GM23248 (cell line): ENCODE data around the gene KANSL2.

ENCODE experiments used
- EZH2 ChIP-seq: fragments of 200-600 bp; sonication (generic); IDR thresholded peaks from 2 replicates; pipeline ENCODE4 v1.6.1; 2018; ENCODE audit warnings: antibody characterized with exemption, mild to moderate bottlenecking; ENCODE audit not compliant: insufficient read depth, poor library complexity, severe bottlenecking
- EZH2phosphoT487 ChIP-seq: fragments of 200-600 bp; sonication (generic); IDR thresholded peaks from 2 replicates; pipeline ENCODE4 v1.6.1; 2018; ENCODE audit warnings: antibody characterized with exemption, moderate library complexity, mild to moderate bottlenecking, low read depth; ENCODE audit not compliant: insufficient read depth

DNA sequence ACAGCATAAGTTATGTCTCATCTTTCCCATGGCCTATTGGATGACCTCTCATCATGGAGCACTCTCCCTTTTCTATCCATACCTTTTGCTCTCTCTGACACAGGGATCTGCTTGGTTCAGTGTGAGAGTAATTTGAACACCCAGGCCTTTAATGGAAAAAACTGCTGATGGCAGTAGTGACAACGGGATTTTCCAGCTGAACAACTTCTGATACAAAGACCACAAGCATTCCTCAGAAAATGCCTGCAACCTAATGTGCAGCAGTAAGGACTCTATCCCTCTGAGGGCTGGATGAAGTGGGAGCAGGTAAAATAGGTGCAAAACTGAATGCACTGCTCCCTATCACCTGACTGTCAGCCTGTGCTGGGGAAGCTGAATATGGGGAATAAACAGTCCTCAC is 51.0 kb downstream of the KANSL2 start:
- TF ChIP-seq EZH2 = no peak
- no peak for TF ChIP-seq EZH2phosphoT487
